Measurements from ENCODE around the gene ELFN1.

ELFN1 gene

DNA sequence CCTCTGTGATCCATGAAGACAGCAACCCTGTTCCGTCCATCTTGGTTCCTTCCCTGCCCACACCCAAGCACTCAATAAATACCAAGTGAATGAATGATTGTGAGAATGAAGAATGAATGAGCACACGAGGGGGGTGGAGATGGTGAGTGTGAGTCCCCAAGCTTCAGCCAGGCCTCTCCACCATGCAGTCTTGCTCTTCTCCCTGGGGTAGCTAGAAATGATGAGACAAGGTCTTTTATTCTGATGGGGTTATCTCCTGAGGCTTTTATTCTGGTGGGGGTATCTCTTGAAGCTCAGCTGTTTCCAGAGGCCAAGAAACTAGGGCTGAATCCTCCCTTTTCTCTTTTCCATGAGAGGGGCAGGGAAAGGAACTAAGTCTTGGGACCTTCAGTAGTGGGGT, 57.0 kb downstream of the ELFN1 start:
- TF ChIP-seq EZH2phosphoT487 (IDR thresholded peaks at IDR 0.05; ENCODE audit: borderline replicate concordance), result no peak
- TF ChIP-seq, protein P1, sequence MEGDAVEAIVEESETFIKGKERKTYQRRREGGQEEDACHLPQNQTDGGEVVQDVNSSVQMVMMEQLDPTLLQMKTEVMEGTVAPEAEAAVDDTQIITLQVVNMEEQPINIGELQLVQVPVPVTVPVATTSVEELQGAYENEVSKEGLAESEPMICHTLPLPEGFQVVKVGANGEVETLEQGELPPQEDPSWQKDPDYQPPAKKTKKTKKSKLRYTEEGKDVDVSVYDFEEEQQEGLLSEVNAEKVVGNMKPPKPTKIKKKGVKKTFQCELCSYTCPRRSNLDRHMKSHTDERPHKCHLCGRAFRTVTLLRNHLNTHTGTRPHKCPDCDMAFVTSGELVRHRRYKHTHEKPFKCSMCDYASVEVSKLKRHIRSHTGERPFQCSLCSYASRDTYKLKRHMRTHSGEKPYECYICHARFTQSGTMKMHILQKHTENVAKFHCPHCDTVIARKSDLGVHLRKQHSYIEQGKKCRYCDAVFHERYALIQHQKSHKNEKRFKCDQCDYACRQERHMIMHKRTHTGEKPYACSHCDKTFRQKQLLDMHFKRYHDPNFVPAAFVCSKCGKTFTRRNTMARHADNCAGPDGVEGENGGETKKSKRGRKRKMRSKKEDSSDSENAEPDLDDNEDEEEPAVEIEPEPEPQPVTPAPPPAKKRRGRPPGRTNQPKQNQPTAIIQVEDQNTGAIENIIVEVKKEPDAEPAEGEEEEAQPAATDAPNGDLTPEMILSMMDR (conservative IDR thresholded peaks at IDR 0.05; ENCODE audit: low read length), result no peak
- Histone ChIP-seq H3K4me3 (ENCODE audit: low read length, poor library complexity, severe bottlenecking) (no peak overlapping the region), H3K9me3 (ENCODE audit: insufficient read depth, low read depth, low read length) (no peaks in the 10 kb centered on the region; the same call in 1 of the 2 replicates), H3K9me2 (replicated peaks; ENCODE audit: low read depth, low read length) (no peaks in the 10 kb centered on the region), H3K36me3 (ENCODE audit: insufficient read depth, low read length) (no peaks in the 10 kb centered on the region), H3K4me2 (ENCODE audit: low read depth, low read length, poor library complexity, severe bottlenecking) (no peak overlapping the region), H2AFZ (ENCODE audit: low read length) (no peak overlapping the region), H4K20me1 (ENCODE audit: insufficient read depth, low read length, poor library complexity, severe bottlenecking) (no peaks in the 10 kb centered on the region), H3F3A (ENCODE audit: low read depth) (no peaks in the 10 kb centered on the region), H3K9ac (ENCODE audit: low read depth, low read length, poor library complexity, severe bottlenecking) (no peak overlapping the region), H3K27me3 (ENCODE audit: insufficient read depth, low read length, poor library complexity, severe bottlenecking) (no peaks in the 10 kb centered on the region), H3K4me1 (ENCODE audit: insufficient read depth, low read length, poor library complexity, severe bottlenecking) (no peaks in the 10 kb centered on the region), H3K79me2 (ENCODE audit: insufficient read depth, low read length) (no peaks in the 10 kb centered on the region)

DNA sequence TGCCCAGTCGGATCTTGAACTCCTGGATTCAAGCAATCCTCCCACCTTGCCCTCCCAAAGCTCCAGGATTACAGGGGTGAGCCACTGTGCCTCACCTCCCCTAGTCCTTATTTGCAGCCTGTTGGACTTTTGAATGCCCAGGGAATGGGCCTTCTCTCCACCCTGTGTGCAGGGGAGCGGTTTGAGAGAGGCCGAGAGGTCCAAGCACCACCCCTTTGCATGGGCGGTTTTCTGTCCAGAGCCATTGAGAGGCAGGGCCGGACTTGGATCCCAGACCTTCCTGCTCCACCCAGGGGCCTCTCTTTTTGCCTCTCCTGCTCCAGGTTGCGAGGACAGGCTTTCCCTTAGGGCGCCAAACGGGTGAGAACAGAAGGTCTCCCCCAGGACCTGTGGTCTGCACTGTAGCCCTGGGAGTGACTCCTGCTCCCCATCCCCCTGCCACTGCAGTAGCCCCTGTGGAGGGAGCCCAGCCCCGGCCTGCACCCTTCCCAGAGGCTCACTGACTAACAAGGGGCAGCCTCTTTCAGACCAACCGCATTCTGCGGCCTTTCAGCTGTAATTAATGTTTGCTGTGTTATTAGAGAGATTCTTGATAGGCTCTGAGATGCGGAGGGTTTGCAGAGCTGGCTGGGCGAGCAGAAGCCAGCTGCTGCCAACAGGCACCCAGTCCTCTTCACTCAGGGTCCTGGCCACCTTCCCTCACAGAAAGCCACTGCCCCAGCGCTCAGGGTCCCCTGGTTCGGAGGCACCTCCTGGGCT, 57.9 kb downstream of the ELFN1 start:
- Histone ChIP-seq H3K27me3 (ENCODE audit: insufficient read depth, low read length, poor library complexity, severe bottlenecking) (no peaks in the 10 kb centered on the region), H4K20me1 (ENCODE audit: insufficient read depth, low read length, poor library complexity, severe bottlenecking) (no peaks in the 10 kb centered on the region), H3K9me3 (ENCODE audit: insufficient read depth, low read depth, low read length) (no peaks in the 10 kb centered on the region; the same call in 1 of the 2 replicates), H3F3A (ENCODE audit: low read depth) (no peaks in the 10 kb centered on the region), H3K9me2 (replicated peaks; ENCODE audit: low read depth, low read length) (no peaks in the 10 kb centered on the region), H3K4me3 (ENCODE audit: low read length, poor library complexity, severe bottlenecking) (no peak overlapping the region), H3K4me1 (ENCODE audit: insufficient read depth, low read length, poor library complexity, severe bottlenecking) (no peaks in the 10 kb centered on the region), H3K4me2 (ENCODE audit: low read depth, low read length, poor library complexity, severe bottlenecking) (no peak overlapping the region), H2AFZ (ENCODE audit: low read length) (no peak overlapping the region), H3K79me2 (ENCODE audit: insufficient read depth, low read length) (no peaks in the 10 kb centered on the region), H3K9ac (ENCODE audit: low read depth, low read length, poor library complexity, severe bottlenecking) (no peak overlapping the region), H3K36me3 (ENCODE audit: insufficient read depth, low read length) (no peaks in the 10 kb centered on the region)
- TF ChIP-seq, protein P1 (conservative IDR thresholded peaks at IDR 0.05; ENCODE audit: low read length), result no peak
- TF ChIP-seq EZH2phosphoT487 (IDR thresholded peaks at IDR 0.05; ENCODE audit: borderline replicate concordance), result no peak

DNA sequence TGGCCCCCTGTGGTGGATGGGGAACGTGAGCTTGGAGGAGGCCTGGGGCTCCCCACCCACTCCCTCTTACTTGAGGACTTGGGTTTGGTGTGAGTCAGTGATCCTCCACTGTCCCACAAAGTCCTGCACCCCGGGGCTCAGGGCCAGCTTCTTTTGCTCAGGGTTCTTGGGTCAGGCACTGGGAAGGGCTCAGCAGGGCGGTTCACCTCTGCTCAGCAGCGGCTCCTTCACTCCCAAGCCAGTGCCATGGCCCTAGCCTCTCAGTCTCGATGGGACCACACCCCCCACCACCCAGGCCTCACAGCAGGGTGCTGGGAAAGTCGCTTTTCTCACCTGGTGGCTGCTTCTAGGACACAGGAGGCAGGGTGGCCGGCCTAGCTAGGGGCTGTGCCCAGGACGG, 59.1 kb downstream of the ELFN1 start:
- no peak overlapping the region for H3K4me3 ChIP-seq (ENCODE audit: low read length, poor library complexity, severe bottlenecking)

More for the DNA sequence above, 59.1 kb downstream of the ELFN1 start:
- H3K9me2 ChIP-seq (replicated peaks; ENCODE audit: low read depth, low read length), result no peaks in the 10 kb centered on the region
- no peak for TF ChIP-seq EZH2phosphoT487 (IDR thresholded peaks at IDR 0.05; ENCODE audit: borderline replicate concordance)
- TF ChIP-seq, protein P1 (conservative IDR thresholded peaks at IDR 0.05; ENCODE audit: low read length), result no peak
- H3K36me3 ChIP-seq (ENCODE audit: insufficient read depth, low read length), result no peaks in the 10 kb centered on the region
- H3K4me1 ChIP-seq (ENCODE audit: insufficient read depth, low read length, poor library complexity, severe bottlenecking), result no peaks in the 10 kb centered on the region
- H3K27me3 ChIP-seq (ENCODE audit: insufficient read depth, low read length, poor library complexity, severe bottlenecking), result no peaks in the 10 kb centered on the region
- H4K20me1 ChIP-seq (ENCODE audit: insufficient read depth, low read length, poor library complexity, severe bottlenecking), result no peaks in the 10 kb centered on the region
- no peaks in the 10 kb centered on the region for H3K79me2 ChIP-seq (ENCODE audit: insufficient read depth, low read length)
- H3K9me3 ChIP-seq (ENCODE audit: insufficient read depth, low read depth, low read length), result no peaks in the 10 kb centered on the region; the same call in 1 of the 2 replicates
- no peaks in the 10 kb centered on the region for H3F3A ChIP-seq (ENCODE audit: low read depth)
- no peak overlapping the region for H3K4me2 ChIP-seq (ENCODE audit: low read depth, low read length, poor library complexity, severe bottlenecking)
- no peak overlapping the region for H3K9ac ChIP-seq (ENCODE audit: low read depth, low read length, poor library complexity, severe bottlenecking)
- H2AFZ ChIP-seq (ENCODE audit: low read length), result no peak overlapping the region

All from Loucy (cell line).